Dedifferentiated amniotic fluid mesenchymal stem cell (primary cell): ENCODE measurements around the gene TMEM271.
"Not testable (repeated sequence)": the region's sequence is repeated elsewhere in the genome, so short reads cannot be mapped to it uniquely, and the experiment has no call there.

Experiments
- DNase-seq: peaks from one replicate; pipeline ENCODE4 v3.0.0-alpha.2; 2016; ENCODE audit errors: extremely low spot score

TMEM271 gene

GRCh38 chr4:609400-610050 lies 33.4 kb upstream of the TMEM271 start:
- DNase-seq = no peak

- DNase-seq = no peak
Measured at GRCh38 chr4:608236-608635, 32.1 kb upstream of the TMEM271 start.

DNA sequence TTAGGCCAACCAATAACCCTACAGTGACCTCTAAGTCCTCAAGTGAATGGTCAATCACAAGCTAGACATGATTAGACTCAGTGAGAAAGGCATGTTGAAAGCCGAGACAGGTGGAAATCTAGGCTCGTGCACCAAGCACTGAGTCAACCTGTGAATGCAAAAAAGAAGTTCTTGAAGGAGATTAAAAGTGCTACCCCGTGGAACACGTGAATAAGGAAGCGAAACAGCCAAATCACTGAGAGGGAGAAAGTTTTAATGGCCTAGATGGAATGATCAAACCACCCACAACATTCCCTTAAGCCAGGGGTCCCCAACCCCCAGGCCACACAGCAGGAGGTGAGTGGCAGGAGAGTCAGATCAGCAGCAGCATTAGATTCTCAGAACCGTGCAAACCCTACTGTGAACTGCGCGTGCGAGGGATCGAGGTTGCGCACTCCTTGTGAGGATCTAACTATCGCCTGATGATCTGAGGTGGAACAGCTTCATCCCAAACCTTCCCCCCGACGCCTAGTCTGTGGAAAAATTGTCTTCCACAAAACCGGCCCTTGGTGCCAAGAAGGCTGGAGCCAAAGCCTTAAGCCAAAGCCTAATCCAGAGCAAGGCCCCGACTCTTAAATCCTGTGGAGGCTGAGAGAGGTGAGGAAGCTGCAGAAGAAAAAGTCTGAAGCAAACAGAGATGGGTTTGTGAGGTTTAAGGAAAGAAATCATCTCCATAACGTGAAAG lies 29.8 kb upstream of the TMEM271 start:
- DNase-seq = no peak

DNA sequence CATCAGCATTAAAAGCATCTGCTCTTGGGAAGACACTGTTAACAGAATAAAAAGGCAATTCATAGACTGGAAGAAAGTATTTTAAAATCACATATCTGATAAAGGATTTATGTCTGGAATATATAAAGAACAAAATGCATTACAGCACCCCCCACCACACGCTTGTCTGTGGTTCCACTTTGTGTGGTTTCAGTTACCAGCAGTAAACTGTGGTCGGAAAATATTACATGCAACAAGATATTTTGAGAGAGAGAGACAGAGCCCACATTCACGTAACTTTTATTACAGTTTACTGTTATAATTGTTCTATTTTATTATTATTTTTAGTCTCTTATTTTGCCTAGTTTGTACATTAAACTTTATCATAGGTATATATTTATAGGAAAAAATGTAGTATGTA lies 28.0 kb upstream of the TMEM271 start:
- no peak for DNase-seq

GRCh38 chr4:602559-602942 lies 26.5 kb upstream of the TMEM271 start:
- no peak for DNase-seq

DNA sequence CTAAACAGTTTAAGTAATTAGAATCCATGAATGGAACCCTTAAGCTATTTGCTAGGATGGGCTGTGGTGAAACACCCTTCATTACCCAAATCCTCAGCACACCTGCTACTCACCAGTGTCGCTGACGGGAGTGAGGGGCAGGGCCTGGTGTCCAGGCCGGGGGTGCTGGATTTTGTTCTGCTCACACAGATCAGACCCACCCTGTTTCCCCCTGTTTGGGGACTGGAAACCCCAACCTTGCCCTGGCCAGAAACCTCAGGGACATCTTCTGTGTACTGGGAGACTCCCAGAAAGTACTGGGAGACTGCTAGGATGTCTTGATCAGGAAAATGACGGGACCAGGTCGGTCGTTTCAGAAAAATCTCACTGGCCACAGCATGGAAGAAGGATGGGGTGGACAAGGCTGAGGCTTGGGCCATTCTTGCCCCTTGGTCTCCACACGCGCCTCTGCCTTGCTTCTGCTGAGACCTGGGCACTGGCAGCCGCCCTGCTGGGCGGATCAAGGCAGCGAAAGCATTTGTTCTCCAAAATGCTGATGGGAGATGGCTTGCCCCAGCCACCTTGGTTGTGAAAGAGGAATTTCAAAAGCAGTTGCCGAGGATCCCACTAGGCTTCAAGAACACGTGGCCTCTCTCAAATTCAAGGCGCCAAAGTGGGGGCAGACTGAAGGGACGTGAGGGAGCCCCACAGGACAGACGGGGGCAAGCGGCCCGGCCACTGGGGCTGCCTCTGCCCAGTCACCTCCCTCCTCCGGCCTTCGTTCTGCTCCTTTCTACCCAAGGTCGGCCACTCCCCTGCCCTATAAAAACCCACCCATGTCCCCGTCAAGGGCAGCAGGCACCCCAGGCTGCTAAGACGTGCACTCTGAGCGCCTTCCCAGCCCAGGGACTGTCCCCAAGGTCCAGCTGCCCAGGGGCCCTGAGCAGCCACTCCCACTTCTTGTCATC lies 25.8 kb upstream of the TMEM271 start:
- DNase-seq = no peak

DNA sequence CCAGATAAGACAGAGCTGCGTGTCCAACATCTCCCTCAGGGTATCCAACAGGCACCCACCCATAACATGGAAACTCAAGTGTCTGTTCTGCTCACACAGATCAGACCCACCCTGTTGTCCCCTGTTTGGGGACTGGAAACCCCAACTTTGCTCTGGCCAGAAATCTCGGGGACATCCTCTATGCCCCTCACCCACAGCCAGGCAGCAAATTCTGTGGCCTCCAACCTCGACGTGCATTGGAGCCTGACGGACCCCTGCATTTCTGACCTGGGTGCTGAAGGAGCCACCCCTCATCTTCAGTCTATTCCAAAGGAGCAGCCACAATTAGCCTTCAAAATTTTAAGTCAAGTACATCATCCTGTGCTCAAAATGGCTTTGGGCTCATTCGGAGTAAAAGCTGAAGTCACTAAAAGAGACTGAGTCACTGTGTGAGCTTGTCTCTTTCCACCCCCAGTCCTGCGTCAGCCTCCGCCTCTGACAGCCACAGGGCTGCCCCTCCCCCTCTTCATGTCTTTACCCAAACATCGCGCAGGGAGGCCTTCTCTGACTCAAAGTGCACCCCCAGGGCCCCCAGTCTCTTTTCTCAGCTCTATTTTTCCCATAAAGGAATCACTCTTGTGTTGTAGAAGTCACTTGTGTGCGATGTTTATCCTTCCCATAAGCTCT lies 24.9 kb upstream of the TMEM271 start:
- DNase-seq = no peak

DNA sequence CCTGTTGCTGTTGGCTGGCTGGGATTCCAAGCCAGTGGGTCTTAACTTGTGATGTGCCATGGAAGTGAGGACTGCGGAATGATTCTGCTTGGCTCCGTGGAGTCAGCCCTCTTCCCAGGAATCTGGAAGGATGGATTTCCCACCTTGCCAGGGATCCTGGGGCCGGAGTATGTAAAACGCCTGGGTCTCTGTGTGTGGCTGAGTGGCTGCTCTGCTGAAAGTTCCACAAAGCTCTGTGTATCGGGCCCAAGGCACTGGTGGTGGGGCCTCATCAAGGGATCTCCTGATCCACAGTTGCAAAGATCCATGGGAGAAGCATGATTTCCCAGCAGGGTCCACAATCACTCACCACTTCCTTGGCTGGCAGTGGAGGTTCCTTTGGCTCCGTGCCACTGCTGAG lies 24.1 kb upstream of the TMEM271 start:
- no peak for DNase-seq

DNA sequence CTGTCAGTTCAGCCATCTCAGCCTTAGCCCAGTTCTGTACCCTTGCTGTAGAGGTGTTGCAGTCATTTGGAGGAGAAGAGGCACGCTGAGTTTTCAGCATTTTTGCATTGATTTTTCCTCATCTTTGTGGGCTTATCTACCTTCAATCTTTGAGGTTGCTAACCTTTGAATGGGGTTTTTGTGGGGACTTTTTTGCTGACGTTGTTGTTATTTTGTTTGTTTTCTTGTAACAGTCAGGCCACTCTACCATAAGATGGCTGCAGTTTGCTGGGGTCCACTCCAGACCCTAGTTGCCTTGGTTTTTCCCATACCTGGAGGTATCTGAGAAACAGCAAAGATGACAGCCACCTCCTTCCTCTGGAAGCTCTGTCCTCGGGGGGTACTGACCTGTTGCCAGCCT lies 22.8 kb upstream of the TMEM271 start:
- DNase-seq = no peak

- DNase-seq = no peak
Measured at GRCh38 chr4:592825-593520, 16.9 kb upstream of the TMEM271 start.

DNA sequence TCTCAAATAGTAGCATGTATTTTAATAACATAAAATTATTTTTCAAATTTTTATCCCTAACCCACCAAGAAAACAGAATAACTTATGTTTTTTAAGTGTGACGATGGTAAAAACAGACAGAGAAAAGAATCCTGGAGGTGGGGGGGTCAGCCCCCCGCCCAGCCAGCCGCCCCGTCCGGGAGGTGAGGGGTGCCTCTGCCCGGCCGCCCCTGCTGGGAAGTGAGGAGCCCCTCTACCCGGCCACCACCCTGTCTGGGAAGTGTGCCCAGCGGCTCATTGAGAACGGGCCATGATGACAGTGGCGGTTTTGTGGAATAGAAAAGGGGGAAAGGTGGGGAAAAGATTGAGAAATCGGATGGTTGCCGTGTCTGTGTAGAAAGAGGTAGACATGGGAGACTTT lies 16.1 kb upstream of the TMEM271 start:
- DNase-seq = not testable (repeated sequence)

DNA sequence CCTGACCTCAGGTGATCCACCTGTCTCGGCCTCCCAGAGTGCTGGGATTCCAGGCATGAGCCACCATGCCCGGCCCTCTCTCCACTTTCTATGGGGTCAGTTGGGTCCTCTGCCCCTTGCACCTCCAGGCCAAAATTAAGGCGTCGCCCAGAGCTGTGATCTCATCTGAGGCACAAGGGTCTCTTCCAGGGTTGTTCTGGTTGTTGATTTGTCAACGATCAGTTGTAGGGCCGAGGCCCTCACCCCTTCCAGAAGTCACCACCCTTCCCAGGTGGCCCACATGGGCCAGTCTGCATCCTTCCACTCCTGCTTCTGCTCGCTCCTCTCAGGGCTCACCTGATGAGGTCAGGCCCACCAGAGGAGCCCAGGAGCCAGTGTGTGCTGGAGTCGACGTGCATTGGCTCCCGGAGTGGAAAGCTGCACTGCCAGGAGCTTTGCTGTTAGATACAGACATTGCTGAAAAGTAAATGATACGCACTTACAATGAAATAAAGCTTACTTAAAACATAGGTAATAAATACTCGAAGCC lies 14.3 kb upstream of the TMEM271 start:
- DNase-seq = no peak

DNA sequence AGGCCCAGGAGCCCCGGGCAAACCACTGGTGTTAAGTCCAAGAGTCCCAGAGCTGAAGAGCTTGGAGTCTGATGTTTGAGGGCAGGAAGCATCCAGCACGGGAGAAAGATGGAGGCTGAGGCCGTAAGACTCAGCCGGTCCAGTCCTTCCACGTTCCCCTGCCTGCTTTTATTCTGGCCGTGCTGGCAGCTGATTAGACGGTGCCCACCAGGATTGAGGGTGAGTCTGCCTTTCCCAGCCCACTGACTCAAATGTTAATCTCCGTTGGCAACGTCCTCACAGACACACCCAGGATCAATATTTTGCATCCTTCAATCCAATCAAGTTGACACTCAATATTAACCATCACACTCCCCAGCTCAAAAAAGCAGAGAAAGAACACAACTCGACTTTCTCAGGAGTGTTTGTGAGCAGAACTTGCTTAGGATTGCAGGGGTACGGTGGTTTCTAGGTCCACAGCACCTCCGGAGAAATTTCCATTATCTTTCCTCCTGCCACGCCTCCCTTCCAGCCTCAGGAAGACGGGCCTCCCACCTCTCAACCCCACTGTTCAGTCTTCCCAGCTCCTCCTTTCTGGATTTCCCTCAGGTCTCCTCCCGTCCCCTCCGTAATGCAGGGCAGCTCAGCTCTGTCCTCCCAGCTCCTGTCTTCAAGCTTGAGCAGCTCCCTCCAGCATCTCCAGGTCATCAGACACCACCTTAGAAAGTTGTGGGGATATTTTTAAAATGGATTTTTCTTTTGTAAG lies 13.3 kb upstream of the TMEM271 start:
- no peak for DNase-seq

DNA sequence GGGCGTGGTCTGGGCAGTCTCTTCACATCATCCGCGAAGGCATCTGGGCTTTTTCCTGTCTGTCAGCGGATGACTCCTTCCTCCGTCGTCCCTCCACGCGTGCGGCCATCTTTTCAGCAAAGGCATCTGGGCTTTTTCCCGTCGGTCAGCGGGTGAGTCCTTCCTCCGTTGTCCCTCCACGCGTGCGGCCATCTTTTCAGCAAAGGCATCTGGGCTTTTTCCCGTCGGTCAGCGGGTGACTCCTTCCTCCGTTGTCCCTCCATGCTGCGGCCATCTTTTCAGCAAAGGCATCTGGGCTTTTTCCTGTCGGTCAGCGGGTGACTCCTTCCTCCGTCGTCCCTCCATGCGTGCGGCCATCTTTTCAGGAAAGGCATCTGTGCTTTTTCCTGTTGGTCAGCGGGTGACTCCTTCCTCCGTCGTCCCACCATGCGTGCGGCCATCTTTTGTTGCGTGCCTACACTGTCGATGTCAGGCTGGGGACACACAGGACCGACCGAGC lies 12.3 kb upstream of the TMEM271 start:
- no peak for DNase-seq

GRCh38 chr4:587671-588350 lies 11.7 kb upstream of the TMEM271 start:
- no peak for DNase-seq

- no peak for DNase-seq
Measured at GRCh38 chr4:583820-584219, 7.7 kb upstream of the TMEM271 start.

DNA sequence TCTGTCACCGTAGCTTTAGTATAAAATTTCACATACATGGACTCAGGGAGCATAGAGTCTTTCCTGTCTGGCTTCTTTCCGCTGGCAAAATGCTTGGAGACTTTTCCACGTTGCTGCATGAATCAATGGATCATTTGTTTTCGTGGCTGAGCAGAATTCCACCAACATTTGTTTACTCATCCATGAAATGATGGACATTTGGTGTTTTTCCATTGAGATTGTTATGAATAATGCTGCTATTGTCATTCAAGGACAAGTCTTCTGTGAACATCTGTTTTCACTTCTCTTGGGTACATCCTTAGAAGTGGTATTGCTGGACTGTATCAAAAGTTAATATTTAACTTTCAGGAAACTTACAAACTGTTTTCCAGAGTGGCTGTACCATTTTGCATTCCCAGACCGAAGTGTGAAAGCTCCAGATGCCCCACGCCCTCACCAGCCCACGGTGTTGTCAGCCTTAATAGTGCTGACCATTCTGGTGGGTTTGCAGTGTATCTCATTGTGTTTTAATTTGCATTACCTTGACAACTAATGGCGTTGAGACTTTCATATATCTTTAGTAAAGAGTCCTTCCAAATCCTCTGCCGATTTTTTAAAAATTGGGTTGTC lies 5.8 kb upstream of the TMEM271 start:
- DNase-seq = no peak

- no peak for DNase-seq
Measured at GRCh38 chr4:581181-581580, 5.1 kb upstream of the TMEM271 start.

DNA sequence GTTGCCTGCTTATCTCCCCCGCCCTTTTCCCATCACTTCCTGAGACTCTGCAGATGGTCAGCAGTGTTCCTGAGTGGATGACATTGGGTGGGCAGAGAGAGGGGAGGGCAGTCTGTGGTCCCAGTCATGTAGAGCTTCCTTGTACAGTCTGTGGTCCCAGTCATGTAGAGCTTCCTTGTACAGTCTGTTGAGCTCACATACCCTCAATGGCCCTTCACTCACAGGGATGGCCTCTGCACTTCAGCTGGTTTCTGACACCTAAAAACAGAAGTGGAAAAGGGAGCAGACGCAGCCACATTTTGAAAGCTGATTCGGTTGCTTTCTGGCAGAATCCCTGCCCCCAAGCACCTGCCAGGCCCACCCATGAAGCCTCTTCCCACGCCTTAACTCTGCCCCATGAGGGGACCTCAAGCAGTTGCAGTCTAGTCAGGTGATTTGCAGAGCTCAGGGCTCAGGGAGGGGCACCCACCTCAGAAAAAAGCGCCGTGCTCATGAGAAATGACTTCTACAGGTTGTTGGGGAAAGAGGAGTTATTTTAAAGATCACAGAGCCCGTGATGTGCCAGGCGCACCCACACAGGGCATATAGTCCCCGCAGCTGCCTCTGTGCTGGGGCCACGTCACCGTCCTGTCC lies 3.6 kb upstream of the TMEM271 start:
- DNase-seq = no peak
